LNCAP (cell line): ENCODE results near the gene YIPF5.

ENCODE experiments used
- CTCF ChIP-seq: fragments of 450-650 bp; IDR thresholded peaks from 2 replicates; pipeline ENCODE4 v1.5.1; 2017; ENCODE audit warnings: mild to moderate bottlenecking

YIPF5 gene

DNA sequence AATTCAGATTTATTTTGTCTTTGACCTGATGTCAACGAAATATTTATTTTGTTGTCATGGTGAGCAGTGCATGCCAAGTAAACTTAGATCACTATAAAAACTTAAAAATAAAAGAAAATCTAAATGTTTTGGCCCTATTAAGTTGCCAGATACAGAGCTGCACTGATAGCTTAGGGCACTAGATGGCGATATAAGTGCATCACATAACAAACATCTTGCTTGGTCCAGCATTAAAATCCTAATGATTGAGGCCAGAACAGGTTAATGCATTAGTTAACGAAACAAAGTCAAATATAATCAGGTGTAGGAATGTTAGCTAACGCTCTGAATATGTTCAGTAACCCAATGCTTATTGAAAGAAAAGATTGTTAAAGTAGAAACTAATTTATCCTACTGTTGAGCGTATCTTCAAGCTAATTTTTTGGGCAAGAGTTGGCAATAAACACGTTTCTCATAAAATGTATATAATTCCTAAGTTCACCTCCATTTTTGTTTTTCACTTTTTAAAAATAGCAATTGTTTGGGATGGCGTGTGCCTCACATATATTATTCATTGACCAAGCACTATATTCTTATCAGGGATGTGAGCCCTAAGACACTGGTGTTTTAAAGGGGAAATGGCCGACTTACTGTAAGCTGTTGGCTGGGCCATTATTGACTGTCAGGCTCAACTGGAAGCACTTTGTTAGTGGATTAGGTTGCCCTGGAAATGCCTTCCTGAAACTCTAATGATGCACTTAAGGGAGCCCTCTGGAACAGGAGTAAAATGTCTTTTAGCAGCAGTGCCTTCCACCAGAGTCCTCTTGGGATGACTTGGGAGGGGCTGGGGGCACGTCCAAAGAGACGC is 33.5 kb upstream of the YIPF5 start:
- TF ChIP-seq CTCF, result peak; percentile 97

DNA sequence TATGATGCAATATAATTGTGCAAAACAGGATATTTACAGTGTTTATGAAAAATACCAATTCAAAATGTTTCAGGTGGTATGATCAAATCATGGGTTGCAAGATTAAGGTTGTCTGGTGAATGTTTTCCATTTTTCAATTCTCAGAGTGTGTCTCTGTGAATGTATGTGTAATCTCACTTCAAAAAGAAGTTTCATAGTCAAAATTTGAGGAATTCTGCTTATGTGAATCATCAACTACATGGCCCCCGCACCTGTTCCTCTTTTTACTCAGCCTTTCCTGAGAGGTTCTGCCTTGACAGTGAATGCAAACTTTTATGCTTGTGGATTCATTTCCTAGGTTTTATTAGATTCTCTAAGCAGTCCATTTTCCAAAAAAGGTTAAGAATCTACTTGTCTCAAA is 32.3 kb upstream of the YIPF5 start:
- TF ChIP-seq CTCF, result no peak

DNA sequence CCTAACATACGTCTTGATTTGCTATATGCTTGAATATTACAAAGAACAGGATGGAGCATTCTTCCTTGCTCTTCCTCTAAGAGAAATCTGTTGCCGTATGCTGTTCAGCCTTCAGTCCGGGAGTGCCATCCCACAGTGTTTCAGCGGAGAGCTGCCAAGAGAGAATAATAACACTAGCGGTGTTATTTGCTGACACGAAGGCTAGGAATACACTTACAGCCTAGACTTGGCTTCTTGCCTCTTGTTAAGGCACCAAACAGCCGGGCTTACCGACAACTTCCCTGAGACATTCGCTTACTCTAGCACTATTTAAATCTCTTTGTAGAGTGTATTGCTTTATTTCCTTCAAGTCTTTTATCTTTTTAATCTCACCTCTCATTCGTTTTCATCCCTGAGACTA is 31.6 kb upstream of the YIPF5 start:
- no peak for TF ChIP-seq CTCF

- TF ChIP-seq CTCF, result no peak
Observed at GRCh38 chr5:144201588-144201987, 31.1 kb upstream of the YIPF5 start.

- no peak for TF ChIP-seq CTCF
Observed at GRCh38 chr5:144198386-144198785, 27.9 kb upstream of the YIPF5 start.

DNA sequence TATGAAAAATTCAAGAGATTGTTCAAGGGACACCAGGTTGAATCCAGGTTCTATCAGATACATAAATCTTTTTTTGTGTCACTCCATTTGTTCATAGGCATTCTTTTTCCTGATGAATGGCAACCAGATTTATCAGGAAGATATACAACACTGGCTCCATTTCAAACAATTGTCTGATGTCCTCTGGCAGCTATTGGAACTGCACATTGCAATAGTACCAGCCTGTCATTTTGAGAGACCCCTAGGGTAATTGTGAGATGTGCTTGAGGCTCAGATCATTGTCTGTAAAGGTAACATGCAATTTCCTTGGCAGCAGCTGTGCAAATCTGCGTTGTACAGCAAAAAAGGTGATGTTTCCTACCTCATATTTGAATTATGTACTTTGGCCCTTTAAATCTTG is 26.2 kb upstream of the YIPF5 start:
- TF ChIP-seq CTCF, result no peak

DNA sequence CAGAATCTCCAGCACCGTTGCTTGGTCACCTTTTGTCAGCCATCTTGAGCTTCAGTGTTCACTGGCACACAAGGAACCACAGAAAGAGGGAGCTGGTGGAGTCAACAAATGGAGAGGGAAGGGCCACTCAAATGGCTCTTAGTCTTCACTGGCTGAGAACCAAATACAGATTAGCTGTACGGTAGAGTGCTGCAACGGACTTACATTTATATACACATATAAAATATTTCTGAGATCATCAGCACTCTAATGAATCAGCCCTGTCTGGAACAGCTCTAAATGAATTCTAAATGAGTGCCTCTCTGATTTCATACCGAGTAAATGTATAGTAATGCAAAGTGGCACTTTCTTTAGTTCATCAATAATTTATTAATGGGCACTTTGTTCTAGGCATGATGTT is 25.0 kb upstream of the YIPF5 start:
- TF ChIP-seq CTCF, result no peak

GRCh38 chr5:144194144-144194543 is 23.7 kb upstream of the YIPF5 start:
- no peak for TF ChIP-seq CTCF
